Ishikawa (cell line): Measurements from ENCODE around the gene TTLL3.

Experiments
- CEBPB ChIP-seq: IDR thresholded peaks from 2 replicates; pipeline ENCODE4 v1.6.1; 2012
- CREB1 ChIP-seq: IDR thresholded peaks from 2 replicates; pipeline ENCODE4 v1.6.1; 2012; ENCODE audit warnings: low read depth
- EGR1 ChIP-seq: IDR thresholded peaks from 2 replicates; pipeline ENCODE4 v1.6.1; 2012
- EP300 ChIP-seq: IDR thresholded peaks from 2 replicates; pipeline ENCODE4 v1.6.1; 2012; ENCODE audit warnings: borderline replicate concordance
- FOXM1 ChIP-seq: IDR thresholded peaks from 2 replicates; pipeline ENCODE4 v1.6.1; 2012; ENCODE audit warnings: low read depth, borderline replicate concordance
- NFIC ChIP-seq: IDR thresholded peaks from 2 replicates; pipeline ENCODE4 v1.6.1; 2012
- RAD21 ChIP-seq: IDR thresholded peaks from 2 replicates; pipeline ENCODE4 v1.6.1; 2012; ENCODE audit warnings: low read depth
- TAF1 ChIP-seq: IDR thresholded peaks from 2 replicates; pipeline ENCODE4 v1.6.1; 2012; ENCODE audit warnings: low read depth, mild to moderate bottlenecking
- TCF12 ChIP-seq: IDR thresholded peaks from 2 replicates; pipeline ENCODE4 v1.6.1; 2012; ENCODE audit warnings: low read depth
- TEAD4 ChIP-seq: IDR thresholded peaks from 2 replicates; pipeline ENCODE4 v1.6.1; 2012
- USF1 ChIP-seq: IDR thresholded peaks from 2 replicates; pipeline ENCODE4 v1.6.1; 2012
- YY1 ChIP-seq: IDR thresholded peaks from 2 replicates; pipeline ENCODE4 v1.6.1; 2012; ENCODE audit warnings: low read depth
- ZBTB7A ChIP-seq: IDR thresholded peaks from 2 replicates; pipeline ENCODE4 v1.6.1; 2012; ENCODE audit warnings: low read depth
- TF ChIP-seq, protein P1 (sequence below): IDR thresholded peaks from 2 replicates; pipeline ENCODE4 v1.6.1; 2012; ENCODE audit warnings: low read depth, mild to moderate bottlenecking
- TF ChIP-seq, protein P2 (sequence below): IDR thresholded peaks from 2 replicates; pipeline ENCODE4 v1.6.1; 2012

Gene TTLL3

DNA sequence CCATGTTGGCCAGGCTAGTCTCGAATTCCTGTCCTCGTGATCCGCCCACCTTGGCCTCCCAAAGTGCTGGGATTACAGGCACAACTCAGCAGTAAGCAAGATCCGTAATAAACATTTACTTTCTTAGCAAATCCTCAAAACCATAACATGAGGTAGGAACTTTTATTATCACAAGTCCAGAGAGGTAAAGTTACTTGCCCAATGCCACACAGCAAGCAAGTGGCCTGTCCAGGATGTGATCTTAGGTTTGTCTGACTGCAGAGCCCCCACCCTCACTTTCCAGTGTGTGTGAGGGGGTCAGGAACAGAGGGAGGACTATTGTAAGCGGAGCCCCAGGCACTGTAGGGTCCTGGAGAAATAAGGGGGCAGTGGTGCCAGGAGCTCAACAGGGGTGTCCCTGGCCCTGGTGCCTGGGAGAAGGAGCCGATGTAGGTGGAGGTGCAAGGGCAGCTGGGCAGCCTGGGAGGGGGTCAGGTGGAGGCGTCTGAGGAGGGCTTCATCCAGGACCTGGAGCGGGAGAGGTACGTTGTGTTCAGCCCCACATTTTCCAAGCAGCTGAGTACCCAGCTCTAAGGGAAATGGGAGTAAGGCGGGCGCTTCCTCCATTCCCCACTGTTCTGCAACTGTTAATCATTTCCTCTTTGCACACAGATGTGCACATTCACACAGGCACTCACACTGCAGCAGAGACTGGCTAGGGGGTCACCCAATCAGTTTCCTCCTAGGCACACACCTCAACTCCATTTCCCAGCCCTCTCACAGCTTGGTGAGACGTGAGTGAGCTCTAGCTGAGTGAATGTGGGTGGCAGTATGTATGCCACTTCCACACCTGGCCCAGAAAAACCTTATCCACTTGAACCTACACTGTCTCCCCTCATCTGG is 27.9 kb downstream of the TTLL3 start:
- TF ChIP-seq, protein P1, sequence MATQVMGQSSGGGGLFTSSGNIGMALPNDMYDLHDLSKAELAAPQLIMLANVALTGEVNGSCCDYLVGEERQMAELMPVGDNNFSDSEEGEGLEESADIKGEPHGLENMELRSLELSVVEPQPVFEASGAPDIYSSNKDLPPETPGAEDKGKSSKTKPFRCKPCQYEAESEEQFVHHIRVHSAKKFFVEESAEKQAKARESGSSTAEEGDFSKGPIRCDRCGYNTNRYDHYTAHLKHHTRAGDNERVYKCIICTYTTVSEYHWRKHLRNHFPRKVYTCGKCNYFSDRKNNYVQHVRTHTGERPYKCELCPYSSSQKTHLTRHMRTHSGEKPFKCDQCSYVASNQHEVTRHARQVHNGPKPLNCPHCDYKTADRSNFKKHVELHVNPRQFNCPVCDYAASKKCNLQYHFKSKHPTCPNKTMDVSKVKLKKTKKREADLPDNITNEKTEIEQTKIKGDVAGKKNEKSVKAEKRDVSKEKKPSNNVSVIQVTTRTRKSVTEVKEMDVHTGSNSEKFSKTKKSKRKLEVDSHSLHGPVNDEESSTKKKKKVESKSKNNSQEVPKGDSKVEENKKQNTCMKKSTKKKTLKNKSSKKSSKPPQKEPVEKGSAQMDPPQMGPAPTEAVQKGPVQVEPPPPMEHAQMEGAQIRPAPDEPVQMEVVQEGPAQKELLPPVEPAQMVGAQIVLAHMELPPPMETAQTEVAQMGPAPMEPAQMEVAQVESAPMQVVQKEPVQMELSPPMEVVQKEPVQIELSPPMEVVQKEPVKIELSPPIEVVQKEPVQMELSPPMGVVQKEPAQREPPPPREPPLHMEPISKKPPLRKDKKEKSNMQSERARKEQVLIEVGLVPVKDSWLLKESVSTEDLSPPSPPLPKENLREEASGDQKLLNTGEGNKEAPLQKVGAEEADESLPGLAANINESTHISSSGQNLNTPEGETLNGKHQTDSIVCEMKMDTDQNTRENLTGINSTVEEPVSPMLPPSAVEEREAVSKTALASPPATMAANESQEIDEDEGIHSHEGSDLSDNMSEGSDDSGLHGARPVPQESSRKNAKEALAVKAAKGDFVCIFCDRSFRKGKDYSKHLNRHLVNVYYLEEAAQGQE, result no peak
- TF ChIP-seq EGR1, result no peak
- no peak for TF ChIP-seq NFIC
- TF ChIP-seq USF1, result no peak
- no peak for TF ChIP-seq YY1
- TF ChIP-seq FOXM1, result no peak
- TF ChIP-seq TAF1, result no peak
- TF ChIP-seq ZBTB7A, result no peak
- no peak for TF ChIP-seq RAD21
- no peak for TF ChIP-seq TCF12
- no peak for TF ChIP-seq TEAD4
- no peak for TF ChIP-seq CREB1
- no peak for TF ChIP-seq EP300
- TF ChIP-seq, protein P2, sequence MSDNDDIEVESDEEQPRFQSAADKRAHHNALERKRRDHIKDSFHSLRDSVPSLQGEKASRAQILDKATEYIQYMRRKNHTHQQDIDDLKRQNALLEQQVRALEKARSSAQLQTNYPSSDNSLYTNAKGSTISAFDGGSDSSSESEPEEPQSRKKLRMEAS, result no peak
- no peak for TF ChIP-seq CEBPB

DNA sequence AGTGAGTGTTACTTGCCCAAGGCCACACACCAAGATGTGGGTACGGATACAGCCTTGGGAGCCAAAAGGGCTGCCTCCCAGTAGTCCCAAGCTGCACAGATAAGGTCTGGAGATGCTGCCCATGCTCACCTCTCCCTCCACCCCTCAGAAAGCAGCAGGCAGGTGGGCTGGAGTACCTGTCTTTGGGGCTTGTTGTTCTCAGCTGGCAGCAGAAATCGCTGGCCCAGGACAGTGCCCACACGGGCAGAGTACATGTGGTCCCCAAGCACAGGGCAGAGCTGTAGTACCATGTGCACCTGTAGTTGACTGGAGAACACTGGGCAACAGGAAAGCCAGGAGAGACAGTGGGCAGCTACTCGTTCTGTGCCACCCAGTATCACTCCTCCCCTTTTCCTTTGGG is 28.8 kb downstream of the TTLL3 start:
- no peak for TF ChIP-seq ZBTB7A
- no peak for TF ChIP-seq NFIC
- no peak for TF ChIP-seq CREB1
- TF ChIP-seq EGR1, result no peak
- no peak for TF ChIP-seq YY1
- TF ChIP-seq FOXM1, result no peak
- no peak for TF ChIP-seq USF1
- no peak for TF ChIP-seq TAF1
- TF ChIP-seq, protein P2, result no peak
- no peak for TF ChIP-seq CEBPB

- TF ChIP-seq RAD21 (no peak), FOXM1 (no peak), TAF1 (no peak), EP300 (no peak), CREB1 (no peak), ZBTB7A (no peak), EGR1 (no peak), NFIC (no peak), TEAD4 (no peak), USF1 (no peak), CEBPB (no peak)
- TF ChIP-seq, protein P1, result no peak
- TF ChIP-seq, protein P2, result no peak
These were observed 31.0 kb downstream of the TTLL3 start for GRCh38 chr3:9841015-9841414.

DNA sequence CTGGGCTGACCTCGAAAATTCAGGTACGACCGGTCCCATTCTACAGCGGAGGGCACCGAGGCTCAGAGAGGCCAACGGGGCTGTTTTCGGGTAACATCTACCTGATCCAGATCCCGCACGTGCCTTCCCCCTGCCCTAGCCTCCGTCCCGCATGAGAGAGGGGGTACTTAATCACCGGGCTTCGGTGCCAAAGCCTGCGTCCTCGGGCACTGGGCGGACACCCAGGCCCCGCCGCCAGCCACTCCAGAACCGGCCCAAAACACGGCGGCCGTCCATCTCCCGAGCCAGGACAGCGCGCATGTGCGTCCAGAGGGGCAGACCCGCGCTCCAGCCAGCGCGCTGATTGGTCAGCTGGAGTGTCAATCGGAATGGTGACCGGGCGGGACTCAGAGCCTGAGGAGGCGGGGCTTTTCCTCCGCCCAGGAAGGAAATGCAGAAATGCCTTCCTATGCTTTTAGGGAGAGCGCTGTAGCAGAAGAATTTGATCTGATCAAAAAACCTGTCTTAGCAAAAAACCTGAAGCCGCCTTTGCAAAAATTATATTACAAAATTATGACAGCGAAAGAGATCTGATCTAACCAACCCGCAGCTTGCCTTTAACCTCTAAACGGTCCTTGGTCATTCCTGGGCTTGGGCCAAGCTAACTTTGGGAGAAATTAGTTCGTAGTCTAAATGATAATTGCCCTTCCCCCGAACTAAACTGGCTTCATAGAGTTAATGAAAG is 33.8 kb downstream of the TTLL3 start, which contains the start of gene RPUSD3:
TSS of gene RPUSD3 (minus strand) at position 294 of the 724 bp plus-strand sequence. CDS start at position 276, 18 bp downstream.
- TF ChIP-seq ZBTB7A, result no peak
- TF ChIP-seq EGR1, result no peak
- TF ChIP-seq, protein P1, result no peak
- TF ChIP-seq EP300, result peak; percentile 21; the same call in 1 of the 2 replicates
- no peak for TF ChIP-seq FOXM1
- no peak for TF ChIP-seq CEBPB
- TF ChIP-seq TAF1, result peak; percentile 93
- TF ChIP-seq TEAD4, result 0 out of 2 replicates have a peak, but pooled peaks have one; percentile 9
- TF ChIP-seq CREB1, result no peak
- TF ChIP-seq YY1, result peak; percentile 75
- TF ChIP-seq, protein P2, result peak; percentile 73
- TF ChIP-seq TCF12, result no peak
- peak; percentile 38; the same call in 1 of the 2 replicates for TF ChIP-seq USF1
- TF ChIP-seq RAD21, result no peak
- TF ChIP-seq NFIC, result peak; percentile 15; the same call in 1 of the 2 replicates
